DMS 273 (cell line): ENCODE measurements around the gene FOXO3.

Experiments
- DNase-seq: peaks from one replicate; lab custom pipeline; 2025; ENCODE audit not compliant: unreplicated experiment; lab: John Stamatoyannopoulos, UW

Gene FOXO3

GRCh38 chr6:108711071-108711470 lies 150.4 kb downstream of the FOXO3 start:
- DNase-seq: no peak

- no peak for DNase-seq
Measured at GRCh38 chr6:108711826-108712225, 151.1 kb downstream of the FOXO3 start.

- no peak for DNase-seq
Measured at GRCh38 chr6:108712946-108713345, 152.2 kb downstream of the FOXO3 start.

- DNase-seq: no peak
Measured at GRCh38 chr6:108714101-108714765, 153.5 kb downstream of the FOXO3 start.

DNA sequence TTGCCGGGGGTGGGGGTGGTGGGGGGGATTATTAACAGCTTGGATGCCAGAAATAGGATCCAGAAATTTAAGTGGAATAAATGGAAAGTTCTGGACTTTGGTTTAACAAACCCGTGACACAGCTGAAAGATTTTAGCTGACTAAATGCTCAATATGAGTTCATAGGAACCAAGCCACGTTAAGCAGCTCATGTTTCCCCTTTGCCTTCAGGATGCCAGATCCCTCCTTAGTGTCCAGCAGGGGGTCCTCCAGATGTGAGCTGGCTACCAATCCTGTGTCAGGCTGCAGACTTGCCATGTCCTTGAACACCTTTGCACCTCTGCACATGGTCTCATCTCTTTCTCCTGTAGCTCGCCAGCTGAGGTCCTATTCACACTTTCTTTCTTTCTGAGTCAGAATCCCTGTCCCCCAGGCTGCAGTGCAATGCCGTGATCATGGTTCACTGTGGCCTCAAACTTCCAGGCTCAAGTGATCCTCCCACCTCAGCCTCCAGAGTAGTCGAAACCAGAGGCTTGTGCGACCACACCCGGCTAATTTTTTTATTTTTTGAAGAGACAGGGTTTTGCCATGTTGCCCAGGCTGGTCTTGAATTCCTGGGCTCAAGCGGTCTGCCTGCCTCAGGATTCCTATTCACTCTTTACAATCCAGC lies 154.2 kb downstream of the FOXO3 start:
- DNase-seq: peak; percentile 20

DNA sequence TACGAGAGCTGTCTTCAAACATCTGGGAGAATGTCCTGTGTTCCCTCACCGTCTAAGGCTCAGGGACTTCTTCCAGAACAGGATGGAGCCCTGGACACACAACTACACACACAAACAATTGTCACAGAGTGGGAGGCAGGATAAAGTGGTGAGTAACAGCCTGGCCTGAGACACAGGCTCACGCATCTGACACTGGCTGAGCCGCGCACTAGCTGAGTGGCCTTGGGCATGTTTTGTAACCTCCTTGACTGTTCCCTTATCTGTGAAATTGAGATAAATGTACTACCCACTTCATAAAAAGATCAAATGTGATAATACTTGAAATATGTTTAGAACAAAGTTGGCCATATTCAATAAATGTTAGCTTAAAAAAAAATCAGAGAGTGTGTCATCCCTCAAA lies 155.1 kb downstream of the FOXO3 start:
- DNase-seq: no peak

GRCh38 chr6:108716801-108717791 lies 156.4 kb downstream of the FOXO3 start:
- no peak for DNase-seq

- DNase-seq: no peak
Measured at GRCh38 chr6:108719477-108719876, 158.8 kb downstream of the FOXO3 start.

GRCh38 chr6:108720827-108721226 lies 160.1 kb downstream of the FOXO3 start:
- no peak for DNase-seq

DNA sequence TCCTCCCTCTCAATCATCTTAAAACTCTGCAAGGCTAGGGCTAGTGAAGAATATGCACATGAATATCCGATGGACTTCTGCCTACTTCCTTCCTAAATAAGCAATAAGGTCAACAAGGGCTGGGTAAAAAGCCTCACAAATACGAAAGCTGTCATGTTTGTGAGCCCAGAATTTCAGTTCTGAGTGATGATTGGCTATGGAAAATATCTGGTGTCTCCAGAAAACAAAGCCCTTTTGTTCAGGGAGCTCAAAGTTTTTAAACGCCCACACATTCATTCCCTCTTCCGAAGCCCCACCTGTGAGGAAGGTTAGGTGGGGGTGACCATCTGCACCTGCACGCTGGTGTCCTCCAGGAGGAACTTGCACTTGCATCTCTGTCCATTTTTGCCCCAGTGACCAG lies 160.6 kb downstream of the FOXO3 start:
- no peak for DNase-seq

- DNase-seq: no peak
Measured at GRCh38 chr6:108723594-108723993, 162.9 kb downstream of the FOXO3 start.

DNA sequence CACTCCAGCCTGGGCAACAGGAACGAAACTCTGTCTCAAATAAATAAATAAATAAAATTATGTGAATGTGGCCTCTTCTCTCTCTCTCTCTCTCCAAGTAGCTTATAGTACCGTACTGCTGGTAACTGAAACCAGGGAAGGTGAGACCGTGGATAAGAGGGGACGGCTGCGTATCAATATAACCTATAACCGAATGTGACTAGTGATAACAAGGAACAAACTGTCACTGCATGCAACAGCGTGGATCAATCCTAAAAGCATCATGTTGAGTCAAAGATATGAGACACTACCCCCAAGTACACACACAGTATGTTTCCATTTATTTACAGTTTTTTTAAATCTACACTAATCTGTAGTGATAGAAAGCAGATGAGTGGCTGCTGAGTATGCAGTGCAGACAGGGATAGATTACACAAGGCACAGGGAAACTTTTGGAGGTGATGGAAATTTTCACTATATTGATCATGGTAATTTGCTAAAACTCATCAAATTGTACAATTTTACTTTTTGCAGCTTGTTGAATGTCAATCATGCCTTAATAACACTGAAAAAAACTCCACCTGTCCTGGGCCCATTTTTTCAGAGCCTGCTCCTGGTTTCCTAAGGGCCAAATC lies 166.1 kb downstream of the FOXO3 start:
- no peak for DNase-seq

- DNase-seq: no peak
Measured at GRCh38 chr6:108727966-108728730, 167.4 kb downstream of the FOXO3 start.

DNA sequence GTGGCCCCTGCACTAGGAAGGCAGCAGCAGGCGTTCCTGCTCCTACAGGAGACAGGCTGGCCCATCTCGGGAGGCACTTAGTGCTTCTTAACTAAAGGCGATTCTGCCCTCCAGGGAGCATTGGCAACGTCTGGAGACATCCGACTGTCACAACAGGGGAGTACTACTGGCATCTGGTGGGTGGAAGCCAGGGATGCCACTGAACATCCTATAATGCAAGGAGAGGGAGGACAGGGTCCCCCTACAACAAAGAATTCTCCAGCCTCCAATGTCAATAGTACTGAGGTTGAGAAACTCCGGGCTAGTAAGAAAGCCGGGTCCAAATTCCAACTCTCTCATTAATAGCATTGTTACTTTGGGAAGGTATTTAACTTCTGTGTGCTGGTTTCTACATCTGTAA lies 168.1 kb downstream of the FOXO3 start:
- DNase-seq: peak; percentile 9

GRCh38 chr6:108730635-108731515 lies 170.2 kb downstream of the FOXO3 start:
- DNase-seq: peak; percentile 18

DNA sequence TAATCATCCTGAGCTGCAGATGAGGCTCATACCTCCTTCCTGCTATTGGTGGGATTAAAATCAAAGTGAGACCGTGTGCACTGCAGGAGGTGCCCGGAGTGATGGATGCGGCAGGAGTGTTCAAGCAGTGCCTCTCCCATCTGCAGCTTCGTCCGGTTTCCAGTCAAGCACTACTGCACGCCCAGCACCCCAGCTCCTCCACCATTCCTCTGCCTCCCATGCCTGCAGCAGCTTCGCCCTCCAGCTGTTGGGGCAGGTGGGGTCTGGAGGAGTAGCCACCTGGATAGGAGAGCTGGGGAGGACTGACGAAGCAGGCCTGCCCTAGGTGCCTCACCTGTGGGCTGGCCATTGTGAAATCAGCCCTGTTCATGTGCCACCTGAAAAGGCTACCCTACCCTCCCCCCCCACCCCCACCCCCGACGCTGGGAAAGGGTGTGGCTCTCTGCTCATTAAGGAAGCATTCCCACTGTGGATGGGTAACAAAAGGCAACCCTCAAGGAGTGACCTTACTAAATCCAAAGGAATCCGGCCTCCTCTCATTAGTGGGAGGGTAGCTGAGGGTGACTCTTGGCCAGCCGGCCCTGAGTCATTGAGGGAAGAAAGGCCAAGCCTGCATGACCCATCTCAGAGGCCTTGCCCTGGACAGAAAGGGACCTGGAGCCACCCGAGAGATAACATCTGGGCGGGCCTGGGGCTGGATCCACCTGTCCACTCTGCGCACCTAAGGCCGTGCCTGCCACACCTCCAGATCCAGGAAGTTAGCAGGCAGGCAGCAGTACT lies 171.6 kb downstream of the FOXO3 start:
- no peak for DNase-seq

DNA sequence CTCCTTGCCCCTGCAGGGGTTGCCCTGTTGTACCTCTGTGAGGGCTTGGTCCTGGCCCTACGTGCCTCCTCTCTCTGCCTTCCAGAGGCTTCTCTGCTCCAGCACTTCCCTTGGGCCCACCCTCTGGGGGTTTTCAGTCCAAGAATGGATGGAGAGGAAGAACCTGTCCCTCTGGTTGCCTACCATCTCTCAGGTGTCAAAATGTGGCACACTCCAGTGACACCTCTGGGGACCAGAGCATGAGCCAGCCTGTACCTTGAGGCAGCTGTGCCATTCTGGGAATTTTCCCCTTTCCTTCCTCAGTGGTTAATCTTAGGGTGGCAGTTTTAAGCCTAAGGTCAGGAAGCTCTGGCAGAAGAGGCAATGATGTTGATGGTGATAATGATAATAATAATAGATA lies 172.3 kb downstream of the FOXO3 start:
- DNase-seq: no peak

DNA sequence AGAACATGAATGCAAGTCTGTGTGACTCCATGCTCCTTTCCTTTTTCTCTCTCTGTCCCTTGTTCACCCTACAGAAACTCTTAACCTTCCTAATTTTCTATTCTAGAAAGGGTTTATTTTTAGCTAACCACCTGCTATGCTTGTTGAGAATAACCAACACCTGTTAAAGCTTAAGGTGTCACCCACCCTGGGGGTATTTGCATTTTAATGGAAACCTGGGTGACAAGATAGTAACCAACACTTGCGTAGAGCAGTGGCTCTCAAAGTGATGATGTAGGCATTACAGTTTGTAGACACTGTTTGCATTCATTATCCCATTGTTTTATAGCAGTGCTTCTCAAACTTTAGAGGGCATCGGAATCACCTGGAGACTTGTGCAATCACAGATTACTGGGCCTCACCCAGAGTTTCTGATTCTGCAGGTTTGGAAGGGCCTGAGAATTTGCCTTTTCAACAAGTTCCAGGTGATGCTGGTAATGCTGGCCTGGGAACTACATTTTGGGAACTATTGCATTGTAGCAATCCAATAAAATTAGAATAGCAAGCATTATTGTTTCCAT lies 173.1 kb downstream of the FOXO3 start:
- no peak for DNase-seq
